NT2/D1 (cell line): ENCODE data around the gene KCNJ6.

Experiments
- SUZ12 ChIP-seq: IDR thresholded peaks from 2 replicates; pipeline ENCODE4 v1.6.1; 2011; ENCODE audit not compliant: insufficient read length, insufficient read depth; ENCODE audit errors: extremely low read depth
- YY1 ChIP-seq: IDR thresholded peaks from 2 replicates; pipeline ENCODE4 v1.6.1; 2011; ENCODE audit not compliant: insufficient read length, insufficient read depth
- ZNF274 ChIP-seq: IDR thresholded peaks from 2 replicates; pipeline ENCODE4 v1.6.1; 2011; ENCODE audit warnings: mild to moderate bottlenecking, low read depth, low read length

DNA sequence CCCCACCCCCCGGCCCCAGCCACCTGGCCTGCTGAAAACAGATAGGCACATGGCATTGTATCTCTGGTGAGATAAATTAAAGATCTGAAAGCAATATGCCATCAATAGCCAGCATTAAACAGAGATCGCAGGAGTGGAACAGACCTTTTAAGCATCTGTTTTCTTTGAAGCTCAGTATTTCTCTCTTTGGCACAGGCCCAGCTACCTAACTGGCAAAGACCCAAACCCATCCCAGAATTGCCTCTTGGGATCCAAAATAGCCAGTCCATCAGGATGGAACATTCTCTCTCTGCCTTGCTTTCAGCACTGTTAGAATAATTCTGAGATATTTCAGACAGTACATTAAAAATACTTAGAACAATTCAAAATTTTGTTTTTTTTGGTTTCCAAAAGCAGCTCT is 46.0 kb downstream of the KCNJ6 start:
- TF ChIP-seq YY1 (no peak), ZNF274 (no peak), SUZ12 (no peak)
